ENCODE measurements around the gene CARD14.

The CARD14 gene

GRCh38 chr17:80212962-80213642, 43.3 kb downstream of the CARD14 start:
- DNase-seq = no peak

- no peak for DNase-seq
Measured at GRCh38 chr17:80213643-80213975, 43.8 kb downstream of the CARD14 start.

DNA sequence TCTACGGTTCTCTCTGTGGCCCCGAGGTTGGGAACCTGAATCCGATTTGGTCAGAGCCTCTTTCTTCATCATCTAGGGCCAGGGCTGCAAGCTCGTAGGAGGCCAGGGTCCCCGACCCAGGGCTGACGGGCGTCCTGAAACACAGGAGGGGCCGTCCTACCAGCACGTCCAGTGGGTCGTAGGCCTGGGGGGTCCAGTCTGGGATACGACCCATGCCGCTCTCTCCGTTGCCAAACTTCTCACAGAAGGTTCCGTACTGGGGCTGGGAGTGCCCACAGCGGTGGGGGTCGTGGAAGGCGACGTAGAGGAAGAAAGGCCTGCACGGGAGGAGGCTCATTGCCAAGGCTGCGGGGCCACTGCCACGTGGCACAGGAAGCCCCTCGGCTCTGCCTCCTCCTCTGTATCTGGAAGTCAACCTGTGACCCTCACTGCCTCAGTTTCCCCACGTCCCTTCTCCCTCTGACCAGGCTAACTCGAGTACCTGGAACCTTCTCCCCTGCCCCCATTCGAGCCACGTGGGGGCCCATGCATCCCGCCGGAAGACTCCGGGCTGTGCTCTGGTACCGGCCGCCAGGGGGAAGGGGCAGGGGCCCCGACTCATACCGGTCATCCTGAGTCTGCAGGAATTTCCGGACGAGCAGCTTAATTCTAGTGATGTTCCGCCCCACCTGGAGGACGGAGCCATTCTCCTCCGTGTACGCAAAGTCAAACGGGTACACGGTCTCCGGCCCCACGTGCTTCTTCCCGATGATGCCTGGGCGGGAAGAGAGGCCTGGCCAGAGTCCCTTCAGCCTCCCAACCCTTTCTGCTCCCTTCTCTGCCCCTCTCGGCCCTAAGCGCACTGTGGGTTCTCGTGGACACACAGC, 44.4 kb downstream of the CARD14 start:
- DNase-seq = no peak

GRCh38 chr17:80214878-80215210, 45.0 kb downstream of the CARD14 start:
- DNase-seq = no peak

DNA sequence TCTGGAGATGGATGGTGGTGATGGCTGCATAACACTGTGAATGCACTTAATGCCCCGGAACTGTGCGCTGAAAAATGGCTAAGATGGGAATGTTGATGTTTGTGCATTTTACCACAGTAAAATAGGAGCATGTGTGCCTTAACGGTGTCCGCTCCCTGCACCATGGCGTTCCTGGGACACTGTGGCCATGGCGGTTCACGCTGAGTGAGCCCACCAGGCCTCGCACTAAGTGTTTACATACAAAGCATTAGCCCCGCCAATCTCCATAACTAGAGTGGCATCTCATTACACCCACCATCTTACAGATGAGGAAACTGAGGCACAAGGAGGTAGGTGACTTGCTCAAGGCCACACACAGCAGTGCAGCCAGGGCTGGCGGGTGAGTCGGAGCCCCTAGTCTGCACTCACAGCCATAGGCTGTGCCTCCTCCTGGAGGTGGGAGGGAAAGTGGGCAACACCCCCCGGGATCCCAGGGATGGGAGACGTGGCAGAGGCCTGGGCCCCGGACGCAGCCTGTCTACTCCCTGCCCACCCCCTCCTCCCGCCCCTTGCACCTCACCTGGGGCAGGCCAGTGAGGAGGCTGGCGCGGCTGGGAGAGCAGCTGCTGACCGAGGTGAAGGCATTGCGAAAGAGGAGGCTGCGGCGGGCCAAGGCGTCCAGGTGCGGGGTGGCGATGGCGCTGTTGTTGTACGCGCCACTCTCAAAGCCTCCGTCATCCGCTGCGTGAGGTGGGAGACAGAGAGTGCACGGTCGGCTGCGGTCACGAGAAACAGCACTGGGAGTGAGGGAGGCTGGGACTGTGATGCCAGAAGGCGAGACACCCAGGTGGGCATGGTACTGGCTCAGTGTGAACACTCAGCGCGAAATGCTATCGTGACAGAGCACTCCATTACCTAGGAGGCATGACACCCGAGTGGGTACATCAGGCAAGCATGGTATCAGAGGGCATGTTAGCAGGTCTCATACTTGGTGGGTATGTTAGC, 46.9 kb downstream of the CARD14 start:
- DNase-seq = no peak

DNA sequence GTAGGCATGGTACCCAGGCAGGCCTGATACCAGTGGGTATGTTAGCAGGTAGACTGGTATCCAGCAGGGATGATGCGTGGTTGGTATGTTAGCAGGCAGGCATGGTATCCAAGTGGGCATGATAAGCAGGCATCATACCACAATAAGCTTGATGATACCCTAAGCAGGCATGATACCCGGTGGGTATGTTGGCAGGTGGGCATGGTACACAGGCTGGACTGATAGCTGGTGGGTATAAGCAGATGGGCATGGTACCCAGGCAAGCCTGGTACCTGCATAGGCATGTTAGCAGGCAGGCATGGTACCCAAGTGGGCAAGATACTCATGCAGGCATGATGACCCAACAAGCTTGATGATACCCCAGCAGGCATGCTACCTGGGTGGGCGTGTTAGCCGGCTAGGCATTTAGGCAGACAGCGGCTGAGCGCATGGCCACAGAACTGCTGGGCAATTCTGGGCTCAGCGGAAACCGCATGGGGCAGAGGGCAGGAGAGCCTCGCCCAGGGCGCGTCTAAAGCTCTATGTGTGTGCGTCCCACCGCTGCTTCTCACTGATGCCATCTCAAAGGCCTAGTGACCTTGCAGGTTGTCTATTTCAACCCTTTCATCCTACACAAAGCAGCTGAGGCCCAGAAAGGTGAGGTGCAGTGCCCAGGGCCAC, 48.0 kb downstream of the CARD14 start:
- DNase-seq = no peak

- DNase-seq = no peak
Measured at GRCh38 chr17:80218391-80218790, 48.6 kb downstream of the CARD14 start.

- peak; percentile 94 for DNase-seq
Measured at GRCh38 chr17:80219013-80219762, 49.4 kb downstream of the CARD14 start.

DNA sequence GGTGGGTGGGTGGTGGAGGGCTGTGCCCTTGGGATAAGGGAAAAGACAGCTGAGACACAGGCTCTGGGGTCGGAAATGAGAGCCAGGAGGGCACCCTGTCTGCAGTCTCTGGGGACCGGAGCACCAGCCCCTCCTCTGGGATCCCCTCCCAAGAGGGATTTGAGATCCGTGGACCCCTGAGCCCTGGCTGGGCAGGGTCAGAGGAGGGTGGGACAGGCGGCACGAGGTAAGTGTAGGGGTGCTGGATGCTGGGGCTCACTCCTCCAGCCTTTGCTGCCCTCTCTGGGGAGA, 49.9 kb downstream of the CARD14 start:
- no peak for DNase-seq

DNA sequence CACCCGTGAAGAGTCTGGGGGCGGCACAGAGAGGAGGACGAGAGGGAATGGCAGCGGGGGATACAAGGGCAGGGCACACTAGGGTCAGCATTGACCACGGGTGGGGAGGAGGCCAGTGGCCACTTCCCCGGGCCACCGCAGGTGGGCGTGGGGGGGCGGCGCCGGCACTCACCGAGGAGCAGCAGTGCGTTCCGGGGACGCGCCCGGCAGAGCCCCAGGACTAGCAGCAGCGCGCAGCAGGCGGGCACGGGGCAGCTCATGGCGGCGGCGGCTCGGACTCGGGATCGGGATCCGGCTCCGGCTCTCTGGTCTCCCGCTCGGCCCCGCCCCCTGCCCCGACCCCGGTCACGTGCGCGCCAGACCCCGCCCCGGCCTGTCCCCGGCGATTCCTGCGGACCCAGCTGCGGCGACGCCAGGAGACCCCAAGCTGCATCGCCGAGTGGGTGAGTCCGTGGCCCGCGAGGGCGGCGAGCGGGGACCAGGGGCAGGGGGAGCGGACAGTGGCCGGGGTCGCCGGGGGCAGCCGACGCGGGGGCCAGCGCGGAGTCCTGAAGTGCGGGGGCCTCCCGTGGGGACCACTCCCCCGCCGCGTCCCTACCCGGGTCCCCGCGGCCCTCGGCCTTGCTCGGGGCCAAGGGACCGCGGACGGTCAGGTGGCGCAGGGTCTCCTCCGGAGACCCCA, 50.4 kb downstream of the CARD14 start, which contains the start of the genes SGSH and SLC26A11:
Gene SGSH, minus strand, starts transcription at position 280 of the 682 bp plus-strand sequence. Its CDS starts 20 bp downstream, at position 260.
Gene SLC26A11, plus strand, starts transcription at position 374 of the 682 bp plus-strand sequence. CDS start 1,134 bp downstream, outside the sequence.
- peak; percentile 45 for DNase-seq

DNA sequence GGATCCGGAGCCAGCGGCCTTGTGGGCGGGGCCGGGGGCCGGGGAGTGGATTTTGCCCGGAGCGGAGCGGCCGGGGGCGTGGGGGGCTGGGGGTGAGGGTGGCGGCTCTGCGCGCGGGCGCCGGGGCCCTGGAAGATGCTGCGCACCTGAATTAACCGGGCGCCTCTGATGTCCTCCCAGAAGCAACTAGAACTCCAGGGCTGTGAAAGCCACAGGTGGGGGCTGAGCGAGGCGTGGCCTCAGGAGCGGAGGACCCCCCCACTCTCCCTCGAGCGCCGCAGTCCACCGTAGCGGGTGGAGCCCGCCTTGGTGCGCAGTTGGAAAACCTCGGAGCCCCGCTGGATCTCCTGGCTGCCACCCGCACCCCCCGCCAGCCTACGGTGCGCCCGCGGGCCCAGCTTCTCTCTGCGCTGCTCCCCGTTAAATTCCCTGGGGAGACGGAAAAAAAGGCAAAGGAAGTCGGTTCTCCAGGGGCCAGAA, 50.9 kb downstream of the CARD14 start:
- DNase-seq = no peak

- no peak for DNase-seq
Measured at GRCh38 chr17:80221351-80222105, 51.7 kb downstream of the CARD14 start.

DNA sequence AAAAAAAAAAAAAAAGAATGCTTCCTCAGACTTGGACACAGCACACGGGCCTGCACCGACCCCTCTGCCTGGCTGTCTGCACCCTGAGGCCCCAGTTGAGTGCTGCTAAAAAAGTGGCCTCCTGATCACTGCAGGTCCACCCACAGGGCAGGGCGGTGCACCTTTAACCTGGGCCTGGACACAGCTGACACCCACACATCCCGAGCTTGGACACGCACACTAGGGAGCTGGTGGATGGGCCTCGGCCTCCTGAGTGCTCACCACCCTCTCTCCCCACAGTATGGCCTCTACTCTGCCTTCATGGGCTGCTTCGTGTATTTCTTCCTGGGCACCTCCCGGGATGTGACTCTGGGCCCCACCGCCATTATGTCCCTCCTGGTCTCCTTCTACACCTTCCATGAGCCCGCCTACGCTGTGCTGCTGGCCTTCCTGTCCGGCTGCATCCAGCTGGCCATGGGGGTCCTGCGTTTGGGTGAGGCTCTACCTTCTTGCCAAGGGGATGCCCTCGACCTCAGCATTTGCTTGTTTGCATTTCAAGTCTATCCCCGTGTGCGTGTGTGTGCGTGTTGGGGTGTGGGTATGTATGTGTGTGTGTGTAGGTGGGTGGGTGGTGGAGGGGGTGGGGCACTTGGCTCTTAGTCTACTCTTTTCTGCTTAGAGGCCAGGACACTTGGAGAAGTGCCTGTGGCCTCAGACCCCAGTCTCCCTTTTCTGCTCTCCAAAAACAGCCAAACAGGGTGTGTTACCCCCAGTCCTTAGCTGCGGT, 52.7 kb downstream of the CARD14 start:
- no peak for DNase-seq

GRCh38 chr17:80223142-80223815, 53.4 kb downstream of the CARD14 start:
- no peak for DNase-seq

- no peak for DNase-seq
Measured at GRCh38 chr17:80223838-80224497, 54.1 kb downstream of the CARD14 start.

DNA sequence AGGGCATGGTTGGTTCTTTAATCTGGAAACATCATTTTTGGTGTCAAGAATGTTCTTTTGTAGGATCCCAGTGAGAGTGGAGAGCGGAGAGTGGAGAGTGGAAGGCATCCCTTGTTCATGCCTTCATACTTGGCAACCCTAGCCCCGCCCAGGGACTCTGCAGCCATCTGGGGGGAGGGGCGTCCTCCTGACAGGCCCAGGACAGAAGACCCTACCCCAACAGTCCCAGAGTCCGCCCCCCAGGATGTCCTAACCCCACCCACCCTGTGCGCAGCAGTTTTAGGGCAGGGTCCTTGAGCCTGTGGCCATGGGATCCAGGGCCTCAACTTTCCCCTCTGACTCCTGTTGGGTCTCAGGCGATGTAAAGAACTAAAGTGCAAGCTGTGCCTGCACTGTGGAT, 54.9 kb downstream of the CARD14 start:
- no peak for DNase-seq

DNA sequence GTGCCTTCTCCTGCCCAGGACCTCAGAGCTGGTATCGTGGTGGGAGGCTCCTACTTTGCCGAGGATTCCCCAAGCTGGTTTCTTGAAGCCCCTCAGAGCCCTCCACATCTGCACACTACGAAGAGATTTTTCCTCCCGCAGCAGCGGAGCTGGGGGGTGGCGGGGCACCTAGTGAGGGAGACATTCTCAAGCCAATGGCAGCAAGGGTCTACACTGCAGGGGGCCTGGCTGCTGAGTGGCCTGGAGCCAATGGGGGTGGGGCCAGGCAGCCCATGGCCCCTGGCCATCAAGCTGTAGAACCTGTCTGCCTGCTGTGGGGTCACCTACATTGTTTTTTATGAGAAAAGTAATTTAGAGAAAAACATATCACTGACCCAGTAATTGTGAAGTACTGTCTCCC, 55.4 kb downstream of the CARD14 start:
- DNase-seq = no peak

DNA sequence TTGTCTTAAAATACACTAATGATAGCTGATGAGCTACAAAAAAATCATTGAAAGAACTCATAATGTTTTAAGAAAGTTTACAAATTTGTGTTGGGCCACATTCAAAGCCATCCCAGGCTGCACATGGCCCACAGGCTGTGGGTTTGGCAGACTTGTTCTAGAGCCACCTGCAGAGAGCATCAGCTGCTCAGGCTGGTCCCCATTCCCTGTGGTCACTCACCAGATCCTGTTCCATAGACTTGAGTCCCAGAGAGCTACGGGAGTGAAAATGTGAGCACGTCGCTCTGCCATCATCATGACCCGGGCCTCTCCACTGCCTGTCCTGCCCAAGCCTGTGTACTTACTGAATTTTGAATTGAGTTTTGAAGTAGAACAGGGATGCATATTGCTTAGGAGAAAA, 57.3 kb downstream of the CARD14 start:
- no peak for DNase-seq

Data from central memory CD4-positive, alpha-beta T cell (primary cell).